Prostate gland (tissue), 2 donors: Measurements from ENCODE around the gene LMTK3.

Experiments used
- CTCF ChIP-seq, 4 experiments: fragments of 200-600 bp in 2 of 4; fragments of 450-650 bp in 2 of 4; sonication (generic) in 2 of 4; IDR thresholded peaks; 1 replicate in 3 of 4; 2 replicates in 1 of 4; pipeline ENCODE4 v1.5.1; 2016 to 2019; ENCODE audit warnings: antibody characterized with exemption in 4 of 4, mild to moderate bottlenecking in 2 of 4, moderate library complexity in 2 of 4
- POLR2A ChIP-seq: fragments of 450-650 bp; IDR thresholded peaks from one replicate; pipeline ENCODE4 v1.6.1; 2016; ENCODE audit warnings: antibody characterized with exemption, mild to moderate bottlenecking

GRCh38 chr19:48507911-48508439 is 3.7 kb downstream of the LMTK3 start:
- no peak for TF ChIP-seq POLR2A
- no peak for TF ChIP-seq CTCF (IDR thresholded peaks at IDR 0.05)
